ENCODE measurements around the gene C2CD5. TPM values are rescaled to one million over a fixed set of nuclear protein-coding genes. Genes with fewer than 3 reads are reported as not detected.

C2CD5 gene
- total RNA-seq, 1 experiment from 2014 or later, result 44.6 TPM

GRCh38 chr12:22551624-22552023 lies 7.3 kb upstream of the C2CD5 start:
- Histone ChIP-seq H3K4me1 (peaks cover 5% of the 10 kb centered on the region), H3K36me3 (ENCODE audit: control insufficient read depth, insufficient read depth, low read length) (no peaks in the 10 kb centered on the region; the same call in 1 of the 2 replicates), H3K27me3 (replicated peaks; ENCODE audit: control insufficient read depth, insufficient read depth, low read length) (no peaks in the 10 kb centered on the region), H3K4me3 (ENCODE audit: low read depth, low read length) (no peak overlapping the region), H3K9me3 (peaks cover 50% of the 10 kb centered on the region)
- Mint-ChIP-seq H3K36me3 (ENCODE audit: insufficient read depth, unreplicated experiment) (peaks cover 7% of the 10 kb centered on the region), H3K27me3 (ENCODE audit: insufficient read depth, unreplicated experiment) (no peaks in the 10 kb centered on the region), H3K27ac (ENCODE audit: unreplicated experiment) (no peak overlapping the region), H3K4me3 (ENCODE audit: unreplicated experiment) (no peak overlapping the region), H3K9me3 (ENCODE audit: unreplicated experiment) (peaks cover 26% of the 10 kb centered on the region), H3K4me1 (ENCODE audit: low read depth, unreplicated experiment) (peaks cover 8% of the 10 kb centered on the region)
- CTCF ChIA-PET, result no interaction called here
- TF ChIP-seq CTCF (IDR thresholded peaks at IDR 0.05; ENCODE audit: insufficient read depth in 1 of 2, low read depth in 1 of 2, low read length in 1 of 2, severe bottlenecking in 1 of 2, unreplicated experiment in 1 of 2), result no peak
- BruUV-seq (replicated peaks), result no TSS peak
- POLR2A ChIA-PET, result no interaction called here
- intact Hi-C loops (cut with micrococcal nuclease; ENCODE audit: unreplicated experiment), result no loop called here
- no peak for DNase-seq

GRCh38 chr12:22545255-22545654 lies 913 bp upstream of the C2CD5 start:
- H3K4me1 Mint-ChIP-seq (ENCODE audit: low read depth, unreplicated experiment), result peaks cover 18% of the 10 kb centered on the region
- H3K36me3 Mint-ChIP-seq (ENCODE audit: insufficient read depth, unreplicated experiment), result peaks cover 8% of the 10 kb centered on the region
- peak overlapping the region; percentile 89 for H3K27ac Mint-ChIP-seq (ENCODE audit: unreplicated experiment)
- no peak for DNase-seq
- ChIA-PET CTCF (no interaction called here), POLR2A (interaction anchor here (2.2 kb wide), 1 partner anchor 79 kb away, joined by 37 read pairs; the partner anchor contains the start of gene ETNK1)
- Histone ChIP-seq H3K9me3 (0 out of 2 replicates have a peak, but pooled peaks cover 3% of the 10 kb centered on the region), H3K27me3 (replicated peaks; ENCODE audit: control insufficient read depth, insufficient read depth, low read length) (no peaks in the 10 kb centered on the region), H3K36me3 (ENCODE audit: control insufficient read depth, insufficient read depth, low read length) (no peaks in the 10 kb centered on the region), H3K4me3 (ENCODE audit: low read depth, low read length) (no peak overlapping the region), H3K4me1 (peaks cover 8% of the 10 kb centered on the region)
- TF ChIP-seq CTCF (IDR thresholded peaks at IDR 0.05; ENCODE audit: insufficient read depth in 1 of 2, low read depth in 1 of 2, low read length in 1 of 2, severe bottlenecking in 1 of 2, unreplicated experiment in 1 of 2), result no peak
- no peaks in the 10 kb centered on the region for H3K27me3 Mint-ChIP-seq (ENCODE audit: insufficient read depth, unreplicated experiment)
- no TSS peak for BruUV-seq (replicated peaks)
- intact Hi-C loops (cut with micrococcal nuclease; ENCODE audit: unreplicated experiment), result loop anchor here (2.0 kb wide), 1 partner anchor 38 kb away; no protein-coding TSS in a partner anchor
- peak overlapping the region; percentile 87 for H3K4me3 Mint-ChIP-seq (ENCODE audit: unreplicated experiment)
- no peaks in the 10 kb centered on the region for H3K9me3 Mint-ChIP-seq (ENCODE audit: unreplicated experiment)

- Histone ChIP-seq H3K27me3 (replicated peaks; ENCODE audit: control insufficient read depth, insufficient read depth, low read length) (no peaks in the 10 kb centered on the region), H3K9me3 (no peaks in the 10 kb centered on the region), H3K36me3 (ENCODE audit: control insufficient read depth, insufficient read depth, low read length) (no peaks in the 10 kb centered on the region), H3K4me3 (ENCODE audit: low read depth, low read length) (peak overlapping the region; percentile 69), H3K4me1 (peaks cover 8% of the 10 kb centered on the region)
- H3K27me3 Mint-ChIP-seq (ENCODE audit: insufficient read depth, unreplicated experiment), result no peaks in the 10 kb centered on the region
- peaks cover 8% of the 10 kb centered on the region for H3K36me3 Mint-ChIP-seq (ENCODE audit: insufficient read depth, unreplicated experiment)
- H3K4me3 Mint-ChIP-seq (ENCODE audit: unreplicated experiment), result peak overlapping the region; percentile 87
- peak overlapping the region; percentile 89 for H3K27ac Mint-ChIP-seq (ENCODE audit: unreplicated experiment)
- ChIA-PET POLR2A (interaction anchor here (1.5 to 2.2 kb wide), 2 partner anchors 81 to 84 kb away, joined by 5 to 37 read pairs; partner anchors contain the start of gene ETNK1), CTCF (interaction anchor here (1.3 kb wide), 1 partner anchor 84 kb away, joined by 3 read pairs; no protein-coding TSS in a partner anchor)
- no peaks in the 10 kb centered on the region for H3K9me3 Mint-ChIP-seq (ENCODE audit: unreplicated experiment)
- peak; percentile 76 to 82 for DNase-seq
- no TSS peak for BruUV-seq (replicated peaks)
- intact Hi-C loops (cut with micrococcal nuclease; ENCODE audit: unreplicated experiment), result loop anchor here (1.0 to 2.0 kb wide), 6 partner anchors 11 to 89 kb away; partner anchors contain the start of gene ETNK1
- TF ChIP-seq CTCF (IDR thresholded peaks at IDR 0.05; ENCODE audit: insufficient read depth in 1 of 2, low read depth in 1 of 2, low read length in 1 of 2, severe bottlenecking in 1 of 2, unreplicated experiment in 1 of 2), result no peak
- H3K4me1 Mint-ChIP-seq (ENCODE audit: low read depth, unreplicated experiment), result peaks cover 18% of the 10 kb centered on the region
Measured at GRCh38 chr12:22543246-22544037, 900 bp downstream of the C2CD5 start.
